Measurements from ENCODE around the gene METTL8.
A peak's percentile ranks its signal among the peaks of the same experiment; 100 is the strongest.
"Not testable (repeated sequence)": the region's sequence is repeated elsewhere in the genome, so short reads cannot be mapped to it uniquely, and the experiment has no call there.

The METTL8 gene

GRCh38 chr2:171430516-171431410 is 3.0 kb downstream of the METTL8 start:
- DNase-seq (ENCODE audit: low spot score), result no peak

- not testable (repeated sequence) for DNase-seq (ENCODE audit: low spot score)
Measured at GRCh38 chr2:171422710-171423495, 10.9 kb downstream of the METTL8 start.

- no peak for DNase-seq (ENCODE audit: low spot score)
Measured at GRCh38 chr2:171420728-171421563, 12.8 kb downstream of the METTL8 start.

GRCh38 chr2:171419333-171419732 is 14.5 kb downstream of the METTL8 start:
- no peak for DNase-seq (ENCODE audit: low spot score)

GRCh38 chr2:171416009-171416926 is 17.5 kb downstream of the METTL8 start:
- peak; percentile 91 for DNase-seq (ENCODE audit: low spot score)

- DNase-seq (ENCODE audit: low spot score), result not testable (repeated sequence)
Measured at GRCh38 chr2:171414645-171415044, 19.1 kb downstream of the METTL8 start.

DNA sequence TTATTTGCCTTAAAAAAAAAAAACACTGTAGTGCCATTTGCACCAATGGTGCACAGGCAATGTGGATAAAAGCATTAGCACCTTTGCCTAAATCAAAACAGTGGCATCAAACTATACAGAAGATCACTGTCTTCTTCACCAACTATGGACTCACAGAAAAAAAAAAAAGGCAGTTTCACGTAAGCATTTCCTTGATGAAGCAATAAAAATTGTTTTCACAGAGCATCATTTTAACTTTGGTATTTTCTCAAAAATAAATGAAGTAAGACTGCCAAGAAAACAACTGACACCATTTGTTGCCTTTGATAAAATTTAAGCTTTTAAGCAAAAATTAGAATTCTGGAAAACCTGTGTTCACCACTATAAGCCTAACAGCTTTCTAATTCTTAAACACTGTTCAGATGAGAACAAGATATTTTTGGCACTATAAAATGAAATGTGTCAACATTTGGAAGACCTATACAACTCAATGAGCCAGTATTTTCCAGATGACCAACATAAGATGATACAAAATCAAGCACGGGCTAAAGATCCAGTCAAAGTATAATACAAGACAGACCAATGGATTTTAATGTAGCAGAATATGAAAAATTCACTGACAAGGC is 21.1 kb downstream of the METTL8 start:
- no peak for DNase-seq (ENCODE audit: low spot score)

DNA sequence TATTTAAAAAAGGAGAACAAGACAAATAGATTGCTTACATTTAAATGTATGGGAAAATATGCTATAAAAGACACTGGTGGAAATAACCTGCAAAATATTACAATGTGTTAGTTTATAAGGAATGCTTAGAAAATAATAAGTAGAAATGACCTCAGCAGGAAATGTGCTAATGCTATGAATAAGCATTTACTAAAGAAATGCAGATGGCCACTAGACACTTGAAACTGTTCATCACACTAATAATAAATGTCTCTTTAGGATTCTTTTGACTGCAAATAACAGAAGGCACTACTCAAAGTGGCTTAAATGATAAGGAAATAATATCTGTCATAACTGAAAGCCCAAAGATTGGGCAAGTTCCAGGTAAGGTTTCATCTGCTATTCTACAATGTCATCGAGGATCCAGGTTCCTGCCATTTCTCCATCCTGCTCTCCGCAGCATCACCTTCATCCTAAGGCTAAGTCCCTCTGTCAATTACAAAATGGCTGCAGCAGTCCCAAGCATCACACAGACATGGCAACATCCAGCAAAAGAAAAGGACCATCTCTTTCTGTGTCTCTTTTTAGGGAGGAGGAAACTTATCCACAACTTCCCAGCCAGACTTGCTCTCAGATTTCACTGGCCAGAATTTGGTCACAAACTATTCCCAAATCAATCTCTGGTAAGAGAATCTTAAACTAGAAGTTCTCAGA is 21.9 kb downstream of the METTL8 start:
- DNase-seq (ENCODE audit: low spot score), result no peak

DNA sequence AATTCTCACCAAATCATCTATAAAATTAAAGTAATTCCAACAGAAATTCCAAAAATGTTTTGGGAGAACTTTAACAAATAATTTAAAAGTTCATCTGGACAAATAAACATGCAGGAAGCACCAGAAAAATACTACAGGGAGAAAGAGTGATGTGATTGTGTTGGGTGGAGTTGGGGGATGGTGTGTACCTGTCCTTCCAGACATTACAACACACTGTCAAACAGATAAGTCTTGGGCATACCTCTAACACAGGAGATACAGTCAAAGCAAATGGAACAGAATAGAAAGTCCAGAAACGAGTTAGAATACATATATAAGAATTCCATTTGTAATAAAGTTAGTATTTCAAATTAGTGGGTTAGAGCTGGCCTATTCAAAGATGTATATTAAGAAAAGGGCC is 22.6 kb downstream of the METTL8 start:
- no peak for DNase-seq (ENCODE audit: low spot score)

DNA sequence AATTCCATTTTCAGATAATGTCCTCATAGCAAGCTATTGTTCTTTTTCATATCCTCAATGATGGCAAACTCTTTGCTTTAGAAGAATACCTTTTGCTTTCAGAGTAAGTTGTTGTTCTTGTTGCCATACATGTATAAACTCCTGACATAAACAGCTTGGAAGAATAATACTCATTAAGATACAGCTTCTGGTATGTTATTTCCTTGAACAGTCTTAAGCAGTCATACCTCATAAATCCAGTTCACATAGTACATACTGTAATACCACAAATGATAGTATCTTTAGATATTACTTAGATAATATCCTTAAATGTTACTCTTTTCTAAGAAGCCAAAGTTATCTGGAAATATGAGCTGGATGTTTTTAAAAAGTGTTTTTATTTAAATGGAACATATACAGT is 23.2 kb downstream of the METTL8 start:
- DNase-seq (ENCODE audit: low spot score), result no peak

DNA sequence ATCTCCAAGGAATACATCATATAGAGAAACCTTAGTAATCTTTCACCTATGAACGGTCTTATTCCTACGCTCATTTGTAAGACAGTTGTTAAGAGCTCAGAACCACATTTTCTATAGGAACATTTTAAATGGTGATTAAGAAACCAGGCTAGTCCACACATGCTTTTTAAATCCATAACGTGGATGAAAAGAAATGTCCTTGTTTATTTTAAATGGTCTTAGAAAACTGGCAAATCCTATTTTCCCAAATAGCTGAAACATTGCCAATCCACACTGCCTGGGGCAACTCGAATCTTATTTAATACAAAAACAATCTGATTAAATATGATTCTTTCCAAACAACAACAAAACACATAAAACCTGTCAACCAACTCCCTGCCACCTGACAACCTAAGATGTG is 23.7 kb downstream of the METTL8 start:
- no peak for DNase-seq (ENCODE audit: low spot score)

GRCh38 chr2:171409436-171409971 is 24.3 kb downstream of the METTL8 start:
- DNase-seq (ENCODE audit: low spot score), result no peak

DNA sequence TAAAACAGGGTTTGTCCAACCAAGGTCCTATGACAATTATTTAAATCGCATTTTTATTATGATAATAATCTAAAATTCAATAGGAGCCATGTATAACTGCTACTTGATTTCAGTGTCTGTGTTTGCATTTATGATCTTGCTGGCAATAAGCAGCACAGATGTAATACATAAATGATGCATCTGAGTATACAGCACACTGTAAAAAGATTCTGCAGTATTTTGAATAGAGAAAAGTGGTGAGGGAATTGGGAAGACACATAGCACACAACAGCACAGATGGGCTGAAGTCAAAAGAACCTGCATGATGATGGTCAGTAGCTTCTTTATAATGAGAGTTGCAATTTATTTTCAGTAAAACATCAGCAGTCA is 26.1 kb downstream of the METTL8 start:
- no peak for DNase-seq (ENCODE audit: low spot score)

GRCh38 chr2:171407030-171407675 is 26.6 kb downstream of the METTL8 start:
- peak; percentile 9 for DNase-seq (ENCODE audit: low spot score)

DNA sequence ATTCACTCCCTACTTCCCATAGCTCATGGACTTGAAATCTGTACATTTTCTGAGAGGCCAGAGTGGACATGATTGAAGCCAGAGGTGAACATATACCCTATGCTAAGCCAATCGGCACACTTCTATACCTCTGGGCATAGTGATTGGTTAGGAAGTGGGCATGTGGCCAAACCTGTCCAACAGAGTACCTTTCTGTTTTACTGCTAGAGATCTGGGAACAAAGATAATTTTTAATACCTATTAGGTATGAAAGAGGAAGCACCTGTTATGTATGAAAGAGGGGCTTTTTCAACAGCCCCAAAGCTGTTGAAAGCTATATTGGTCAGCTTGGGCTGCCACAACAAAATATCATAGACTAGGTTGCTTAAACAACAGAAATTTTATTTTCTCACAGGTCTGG is 27.7 kb downstream of the METTL8 start:
- no peak for DNase-seq (ENCODE audit: low spot score)

GRCh38 chr2:171405546-171405945 is 28.2 kb downstream of the METTL8 start:
- DNase-seq (ENCODE audit: low spot score), result no peak

DNA sequence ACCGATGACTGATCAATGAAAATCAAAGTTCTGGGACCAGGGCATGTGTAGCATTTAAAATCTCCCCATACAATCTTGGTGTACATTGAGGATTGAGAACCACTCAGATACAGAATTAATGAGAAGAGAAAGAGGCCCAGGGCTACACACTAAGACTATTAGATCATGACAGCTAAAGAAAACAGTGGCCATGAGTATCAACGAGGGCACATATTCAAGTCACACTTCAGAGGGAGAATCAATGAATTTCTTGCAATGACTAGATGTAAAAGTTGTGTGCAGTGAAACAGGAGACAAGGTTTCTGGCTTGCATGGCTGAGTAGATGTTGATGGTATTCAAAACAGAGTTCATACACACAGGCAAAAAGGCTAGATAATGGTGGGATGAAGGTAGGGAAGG is 29.1 kb downstream of the METTL8 start:
- DNase-seq (ENCODE audit: low spot score), result no peak

DNA sequence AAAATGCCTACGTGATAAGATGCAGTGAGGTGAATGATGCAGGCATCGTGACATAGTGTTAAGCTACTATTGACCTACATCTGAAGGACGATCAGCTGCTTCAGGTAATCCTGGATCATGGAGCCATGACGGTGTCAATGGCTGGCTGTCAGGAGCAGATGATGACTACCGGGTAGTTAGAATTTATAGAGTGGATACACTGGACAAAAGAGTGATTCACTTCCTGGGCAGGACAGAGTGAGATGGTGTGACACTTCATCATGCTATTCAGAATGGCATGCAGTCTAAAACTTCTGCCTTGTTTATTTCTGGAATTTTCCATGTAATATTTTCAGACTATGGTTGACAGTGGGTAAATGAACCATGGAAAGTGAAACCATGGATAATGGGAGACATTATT is 29.5 kb downstream of the METTL8 start:
- peak; percentile 3 for DNase-seq (ENCODE audit: low spot score)

- no peak for DNase-seq (ENCODE audit: low spot score)
Measured at GRCh38 chr2:171402906-171403580, 30.7 kb downstream of the METTL8 start.

Measured in SW480 (cell line).